ENCODE data around the gene SLC38A10.

Gene SLC38A10

GRCh38 chr17:81334987-81335772 is 40.1 kb upstream of the SLC38A10 start:
- Histone ChIP-seq H3K4me1 (peaks cover 60% of the 10 kb centered on the region), H3K4me3 (ENCODE audit: low read depth, low read length) (no peak overlapping the region), H3K27me3 (no peaks in the 10 kb centered on the region), H3K9me3 (no peaks in the 10 kb centered on the region), H3K36me3 (no peaks in the 10 kb centered on the region)
- TF ChIP-seq CTCF (IDR thresholded peaks at IDR 0.05; ENCODE audit: low read depth, low read length), result no peak
- peak; percentile 8 for DNase-seq

- peak; percentile 12 for DNase-seq
- peaks cover 60% of the 10 kb centered on the region for H3K4me1 ChIP-seq
- no peaks in the 10 kb centered on the region for H3K36me3 ChIP-seq
- no peaks in the 10 kb centered on the region for H3K9me3 ChIP-seq
- no peak overlapping the region for H3K4me3 ChIP-seq (ENCODE audit: low read depth, low read length)
- no peak for TF ChIP-seq CTCF (IDR thresholded peaks at IDR 0.05; ENCODE audit: low read depth, low read length)
- H3K27me3 ChIP-seq, result no peaks in the 10 kb centered on the region
Measured at GRCh38 chr17:81334391-81334901, 39.3 kb upstream of the SLC38A10 start.

DNA sequence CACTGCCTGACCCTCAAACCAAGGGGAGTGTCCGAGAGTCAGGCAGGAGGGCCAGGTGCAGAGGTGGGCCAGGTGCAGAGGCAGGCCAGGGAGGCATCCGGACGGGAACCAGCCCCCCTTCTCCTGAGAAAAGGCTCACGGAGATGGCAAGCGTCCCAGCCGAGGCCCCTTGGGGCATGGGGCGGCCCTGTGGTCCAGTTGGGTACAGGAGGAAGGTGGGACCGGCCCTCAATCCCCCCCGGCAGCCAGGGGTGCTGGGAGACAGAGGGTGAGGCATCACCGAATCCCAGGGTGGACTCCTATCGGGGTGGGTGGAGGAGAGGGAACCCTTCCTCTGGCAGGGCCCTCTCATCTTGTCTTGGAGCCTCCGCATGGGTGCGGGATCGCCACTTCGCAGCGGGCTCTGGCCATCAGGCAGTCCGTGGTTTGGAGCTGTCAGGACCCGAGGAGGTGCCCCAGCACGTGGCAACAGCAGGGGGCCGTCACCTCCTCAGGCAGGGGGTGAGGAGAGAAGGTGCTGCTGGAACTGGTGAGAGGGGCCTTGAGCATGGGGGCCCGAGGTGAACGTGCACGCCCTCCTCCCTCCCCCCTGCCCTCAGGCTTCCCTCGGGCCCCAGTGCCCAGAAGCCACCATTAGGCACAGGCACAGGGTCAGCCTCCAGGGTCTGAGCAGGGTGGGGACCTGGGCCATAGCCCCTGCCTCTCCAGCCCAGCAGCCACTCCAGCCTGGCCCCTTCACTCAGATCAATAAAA is 38.7 kb upstream of the SLC38A10 start:
- no peak for TF ChIP-seq CTCF (IDR thresholded peaks at IDR 0.05; ENCODE audit: low read depth, low read length)
- peaks cover 60% of the 10 kb centered on the region for H3K4me1 ChIP-seq
- no peaks in the 10 kb centered on the region for H3K27me3 ChIP-seq
- peak; percentile 13 for DNase-seq
- H3K36me3 ChIP-seq, result no peaks in the 10 kb centered on the region
- H3K9me3 ChIP-seq, result no peaks in the 10 kb centered on the region
- no peak overlapping the region for H3K4me3 ChIP-seq (ENCODE audit: low read depth, low read length)

DNA sequence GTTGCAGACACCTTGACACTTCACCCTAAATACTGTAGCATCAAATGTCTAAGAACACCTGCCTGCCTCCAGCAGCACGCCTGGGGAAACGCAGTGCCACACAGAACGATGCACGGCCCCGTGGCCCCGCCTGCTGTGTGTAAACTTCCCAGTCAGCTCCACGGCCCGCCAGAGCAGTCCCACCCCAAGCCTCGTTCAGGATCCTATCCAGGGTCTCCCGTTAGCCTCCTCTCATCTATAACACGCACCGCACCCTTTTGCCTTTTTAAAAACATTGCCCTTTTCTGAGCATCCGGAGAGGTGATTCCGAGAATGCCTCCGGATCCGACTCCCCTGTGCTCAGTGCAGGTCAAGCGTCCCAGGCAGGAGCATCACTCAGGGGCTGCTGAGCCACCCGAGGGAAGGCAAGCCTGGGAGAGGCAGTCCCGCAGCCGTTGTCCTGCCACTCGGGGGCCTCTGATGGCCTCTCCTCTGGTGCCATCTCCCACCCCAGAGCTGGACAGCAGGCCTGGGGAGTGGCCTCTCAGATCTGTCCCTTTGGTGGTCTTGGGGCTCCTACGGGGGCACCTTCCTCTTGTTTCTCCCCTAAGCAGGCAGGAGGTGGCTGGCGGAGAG is 37.9 kb upstream of the SLC38A10 start:
- H3K36me3 ChIP-seq, result no peaks in the 10 kb centered on the region
- H3K9me3 ChIP-seq, result no peaks in the 10 kb centered on the region
- H3K4me1 ChIP-seq, result peaks cover 61% of the 10 kb centered on the region
- DNase-seq, result peak; percentile 17
- H3K4me3 ChIP-seq (ENCODE audit: low read depth, low read length), result no peak overlapping the region
- H3K27me3 ChIP-seq, result no peaks in the 10 kb centered on the region
- no peak for TF ChIP-seq CTCF (IDR thresholded peaks at IDR 0.05; ENCODE audit: low read depth, low read length)

- no peaks in the 10 kb centered on the region for H3K36me3 ChIP-seq
Measured at GRCh38 chr17:81332118-81332834, 37.2 kb upstream of the SLC38A10 start.

More at GRCh38 chr17:81332118-81332834, 37.2 kb upstream of the SLC38A10 start:
- Histone ChIP-seq H3K4me1 (peaks cover 54% of the 10 kb centered on the region), H3K27me3 (no peaks in the 10 kb centered on the region), H3K4me3 (ENCODE audit: low read depth, low read length) (no peak overlapping the region), H3K9me3 (no peaks in the 10 kb centered on the region)
- no peak for TF ChIP-seq CTCF (IDR thresholded peaks at IDR 0.05; ENCODE audit: low read depth, low read length)
- peak; percentile 7 for DNase-seq

Data from BE2C (cell line).